SKM-1 (cell line): Measurements from ENCODE around the gene RELB.

ENCODE experiments used
- DNase-seq: peaks from one replicate; lab custom pipeline; 2025; ENCODE audit not compliant: unreplicated experiment; lab: John Stamatoyannopoulos, UW

The RELB gene

DNA sequence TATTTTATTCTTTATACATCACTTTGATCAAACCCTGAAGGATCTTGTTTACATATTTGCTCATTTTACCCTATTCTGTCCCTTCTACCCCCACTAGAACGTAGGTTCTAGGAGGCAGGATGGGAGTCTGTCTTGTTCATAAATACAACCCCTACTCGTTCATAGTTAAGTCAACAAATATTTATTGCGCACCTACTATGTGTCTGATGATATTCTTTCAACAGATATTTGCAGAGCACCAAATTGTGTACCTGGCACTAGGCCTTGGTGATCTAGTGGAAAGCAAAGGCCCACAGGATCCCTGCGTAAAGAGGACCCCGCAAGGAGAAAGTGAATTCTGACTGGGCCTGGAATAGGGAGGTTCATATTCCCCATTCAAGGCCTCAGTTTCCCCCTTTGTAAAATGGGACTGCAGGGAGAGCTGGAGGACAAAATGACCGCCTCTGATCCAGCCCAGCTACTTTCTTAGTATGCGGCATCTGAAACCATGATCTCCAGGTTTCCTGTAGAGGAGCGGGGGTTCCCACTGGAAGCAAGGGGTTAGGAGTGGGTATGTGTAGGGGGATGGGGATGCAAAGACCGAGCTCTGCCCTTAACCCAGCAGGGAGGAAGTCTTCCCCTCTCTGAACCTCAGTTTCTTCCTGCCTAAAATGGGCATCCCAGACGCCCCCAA is 77.3 kb downstream of the RELB start:
- no peak for DNase-seq

GRCh38 chr19:45079063-45079910 is 78.0 kb downstream of the RELB start, which contains the start of gene GEMIN7:
Gene GEMIN7 (plus strand): TSS chr19:45079260. CDS start chr19:45090115, 10,855 bp downstream.
- DNase-seq, result no peak

DNA sequence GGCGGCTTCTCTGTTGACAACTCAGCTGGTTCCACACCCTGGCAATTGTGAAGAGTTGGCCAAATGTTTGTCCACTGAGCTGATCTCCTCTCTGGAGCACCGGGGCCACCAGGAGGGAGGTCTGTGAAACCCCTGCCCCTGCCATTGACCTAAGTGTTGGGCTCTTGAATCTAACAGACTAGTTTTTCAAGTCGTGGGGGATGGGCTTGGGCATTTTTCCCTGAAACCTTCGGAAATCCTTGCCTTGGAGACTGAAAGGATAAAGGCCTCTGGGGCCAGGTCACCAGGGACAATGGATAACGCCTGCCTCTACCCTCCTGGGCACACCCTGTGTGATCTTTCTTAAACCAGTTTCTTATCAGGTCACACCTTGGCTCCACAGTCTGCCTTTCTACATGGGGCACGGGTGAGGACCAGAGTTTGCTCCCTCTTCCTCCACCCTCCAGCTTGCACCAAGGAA is 78.7 kb downstream of the RELB start:
- DNase-seq, result no peak

- no peak for DNase-seq
These were observed 80.9 kb downstream of the RELB start for GRCh38 chr19:45082170-45082569.

DNA sequence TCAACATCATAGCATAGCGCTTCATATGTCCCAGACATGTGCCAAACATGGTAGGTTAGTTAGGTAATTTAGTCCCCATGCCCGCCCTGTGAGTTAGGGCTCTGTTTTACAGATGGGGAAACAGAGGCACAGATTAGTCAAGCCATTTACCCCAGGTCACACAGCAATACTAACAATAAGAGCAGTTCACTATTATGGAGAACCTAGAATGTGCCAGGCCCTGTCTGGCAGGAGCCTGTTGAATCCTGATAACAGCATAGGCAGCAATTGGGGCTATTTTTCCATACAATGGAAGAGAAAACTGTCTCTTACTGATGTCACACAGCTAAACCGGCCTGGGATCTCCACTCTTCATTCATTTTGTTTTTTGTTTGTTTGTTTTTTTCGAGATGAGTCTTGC is 85.2 kb downstream of the RELB start:
- no peak for DNase-seq

DNA sequence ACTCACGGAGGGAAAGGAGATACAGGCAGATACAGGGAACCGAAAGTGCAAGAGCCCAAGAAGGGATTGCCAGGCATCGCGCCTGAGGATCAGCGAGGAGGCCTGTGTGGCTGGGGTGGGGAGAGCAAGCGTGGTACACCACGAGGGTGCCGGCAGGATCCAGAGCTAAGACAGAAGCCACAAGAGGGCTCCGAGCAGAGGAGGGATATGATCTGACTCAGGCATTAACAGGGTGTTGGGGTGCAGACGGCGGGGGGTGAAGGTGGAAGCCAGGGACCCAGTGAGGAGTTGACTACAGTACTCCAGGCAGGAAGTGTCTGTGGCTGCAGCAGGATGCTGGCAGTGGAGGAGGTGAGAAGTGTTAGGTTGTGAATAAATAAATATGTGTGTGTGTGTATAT is 86.3 kb downstream of the RELB start:
- no peak for DNase-seq
